HG02623 (cell line): ENCODE data around the gene ZNF491.
"Not testable (repeated sequence)": the region's sequence is repeated elsewhere in the genome, so short reads cannot be mapped to it uniquely, and the experiment has no call there.

Source experiments
- ATAC-seq: cut with Tn5 transposase; IDR thresholded peaks from one replicate; pipeline ENCODE4 v1.9.1; 2021; ENCODE audit warnings: moderate library complexity; ENCODE audit not compliant: unreplicated experiment

Gene ZNF491

DNA sequence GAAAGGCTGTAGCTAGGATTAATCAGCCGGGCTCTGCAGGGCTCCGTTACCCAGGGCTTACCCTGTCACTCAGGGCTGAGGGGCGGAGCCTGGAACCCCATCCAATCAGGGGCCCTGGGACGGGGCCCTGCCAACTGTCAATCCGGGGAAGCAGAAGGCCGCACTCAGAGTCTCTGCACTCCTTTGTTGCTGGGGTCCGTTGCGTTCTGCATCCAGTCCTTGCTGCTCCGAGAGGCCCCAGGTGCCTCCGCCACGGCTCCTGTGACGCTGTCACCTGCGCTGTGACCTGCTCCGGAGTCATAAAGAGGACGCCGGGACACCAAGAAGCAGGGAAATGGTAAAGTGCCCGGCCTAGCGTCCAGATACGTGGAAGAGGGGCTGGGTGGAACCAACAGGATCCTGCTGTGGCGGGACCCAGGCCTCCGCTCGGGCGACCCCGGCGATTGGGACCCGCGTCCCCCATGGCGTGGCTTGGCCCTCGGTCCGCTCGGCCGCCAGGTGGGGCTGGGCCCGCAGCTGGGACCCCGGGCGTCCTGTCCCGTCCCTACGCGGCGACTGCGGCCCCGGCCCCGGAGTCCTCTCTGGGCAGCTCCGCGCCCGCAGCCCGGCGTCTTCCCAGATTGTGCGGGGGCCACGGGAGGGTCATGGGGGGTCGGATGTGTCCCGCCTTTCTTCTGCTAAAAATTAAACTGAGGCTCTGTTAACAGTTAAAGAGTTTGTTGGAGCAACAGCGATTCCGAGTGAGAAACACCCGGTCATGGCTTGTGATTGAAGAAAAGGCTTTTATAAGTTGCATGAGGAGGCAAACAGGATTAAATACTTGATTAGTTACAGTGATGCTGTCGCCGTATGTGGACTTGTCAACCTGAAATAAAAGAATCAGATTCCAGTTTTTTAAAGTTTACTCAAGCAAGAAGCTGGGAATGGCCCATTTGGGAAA, at the start of gene ZNF491:
Gene ZNF491, plus strand, starts transcription at position 133 of the 940 bp plus-strand sequence. CDS start 7,431 bp downstream, outside the sequence.
- ATAC-seq, result peak; percentile 92

DNA sequence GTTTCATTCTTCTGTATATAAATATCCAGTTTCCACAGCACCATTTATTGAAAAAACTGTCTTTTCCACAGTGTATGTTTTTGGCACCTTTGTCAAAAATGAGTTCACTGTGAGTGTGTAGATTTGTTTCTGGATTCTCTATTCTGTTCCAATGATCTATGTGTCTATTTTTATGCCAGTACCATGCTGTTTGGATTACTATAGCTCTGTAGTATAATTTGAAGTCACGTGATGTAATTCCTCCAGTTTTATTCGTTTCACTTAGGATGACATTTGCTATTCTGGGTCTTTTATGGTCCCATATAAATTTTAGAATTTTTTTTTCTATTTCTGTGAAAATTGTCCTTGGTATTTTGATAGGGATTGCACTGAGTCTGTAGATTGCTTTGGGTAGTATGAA, 48.6 kb upstream of the ZNF491 start:
- no peak for ATAC-seq

DNA sequence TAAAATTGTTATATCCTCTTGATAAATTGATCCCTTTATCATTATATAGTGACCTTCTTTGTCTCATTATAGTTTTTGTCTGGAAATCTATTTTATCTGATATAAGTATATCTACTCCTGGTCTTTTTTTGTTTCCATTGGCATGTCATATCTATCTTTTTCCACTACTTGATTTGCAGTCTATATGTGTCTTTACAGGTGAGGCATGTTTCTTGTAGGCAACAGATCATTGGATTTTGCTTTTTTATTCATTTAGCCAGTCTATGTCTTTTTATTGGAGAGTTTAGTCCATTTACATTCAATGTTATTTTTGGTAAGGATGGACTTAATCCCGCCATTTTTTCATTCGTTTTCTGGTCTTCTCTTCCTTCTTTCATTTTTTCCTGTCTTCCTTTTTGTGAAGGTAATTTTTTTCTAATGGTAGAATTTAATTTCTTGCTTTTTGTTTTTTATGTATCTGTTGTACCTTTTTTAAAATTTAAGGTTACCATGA, 46.0 kb upstream of the ZNF491 start:
- ATAC-seq, result no peak

DNA sequence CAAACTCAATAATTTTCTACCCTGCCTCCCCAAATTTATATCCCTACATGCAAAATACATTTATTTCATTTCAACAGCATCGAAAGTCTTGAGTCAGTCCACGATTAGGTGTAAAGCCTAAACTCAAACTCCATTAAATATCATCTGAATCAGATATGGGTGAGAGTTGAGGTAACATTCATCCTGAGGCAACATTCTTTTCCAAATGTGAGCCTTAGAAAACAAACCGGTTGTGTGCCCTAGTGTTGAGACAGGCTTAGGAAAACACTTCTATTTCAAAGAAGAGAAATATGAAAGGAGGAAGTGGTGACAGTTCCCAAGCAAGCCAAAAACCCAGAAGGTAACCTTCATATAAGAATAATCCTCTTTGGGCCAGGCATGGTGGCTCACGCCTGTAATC, 43.7 kb upstream of the ZNF491 start:
- ATAC-seq, result no peak

DNA sequence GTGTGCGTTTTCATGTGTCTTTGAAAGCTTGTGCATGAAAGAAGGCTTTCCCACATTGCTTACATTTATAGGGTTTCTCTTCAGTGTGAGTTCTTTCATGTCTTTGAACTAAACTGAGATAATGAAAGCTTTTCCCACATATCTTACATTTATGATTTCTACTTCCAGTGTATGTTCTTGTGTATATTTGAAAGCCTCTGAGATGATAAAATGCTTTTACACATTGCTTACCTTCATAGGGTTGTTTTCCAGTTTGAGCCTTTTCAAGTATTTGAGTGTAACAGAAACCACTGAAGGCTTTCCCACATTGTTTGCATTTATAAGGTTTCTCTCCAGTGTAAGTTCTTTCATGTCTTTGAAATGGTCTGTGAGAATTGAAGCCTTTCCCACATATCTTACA, 41.4 kb upstream of the ZNF491 start:
- ATAC-seq, result no peak

DNA sequence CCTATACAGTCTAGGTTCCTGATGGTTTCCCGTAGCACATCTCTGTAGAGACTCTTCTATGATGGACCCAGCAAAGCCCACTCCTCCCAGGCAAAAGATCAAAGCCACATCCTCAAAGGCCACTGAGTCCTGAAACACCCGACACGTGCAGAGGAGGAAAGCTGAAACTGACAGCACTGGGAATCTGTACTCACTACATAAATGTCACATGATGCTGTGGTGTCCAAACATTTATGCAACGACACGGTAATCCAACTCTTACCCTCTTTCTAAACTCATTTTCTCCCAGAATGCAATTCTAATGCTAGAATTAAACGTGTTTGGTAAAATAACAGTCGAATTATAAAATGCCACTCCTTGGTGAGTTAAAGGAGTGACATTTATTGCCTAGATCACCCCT, 38.5 kb upstream of the ZNF491 start:
- no peak for ATAC-seq

DNA sequence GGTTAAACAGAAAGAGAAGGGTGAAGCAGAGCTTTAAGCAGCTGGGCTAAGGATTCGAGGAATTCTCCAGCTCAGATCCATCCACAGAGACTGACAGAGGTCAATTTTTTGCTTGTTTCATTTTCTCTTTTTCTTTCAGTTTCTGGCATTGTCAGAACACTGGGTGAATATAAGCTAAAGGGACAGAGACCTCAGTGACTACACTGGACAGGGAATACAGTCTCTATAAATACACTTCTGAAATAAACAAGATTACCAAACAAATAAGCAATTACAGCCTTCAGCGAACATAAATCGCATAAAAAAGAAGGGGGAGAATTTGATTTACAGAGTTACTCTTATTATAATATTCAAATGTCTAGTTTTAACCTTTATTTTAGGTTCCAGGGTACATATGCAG, 35.2 kb upstream of the ZNF491 start:
- no peak for ATAC-seq

DNA sequence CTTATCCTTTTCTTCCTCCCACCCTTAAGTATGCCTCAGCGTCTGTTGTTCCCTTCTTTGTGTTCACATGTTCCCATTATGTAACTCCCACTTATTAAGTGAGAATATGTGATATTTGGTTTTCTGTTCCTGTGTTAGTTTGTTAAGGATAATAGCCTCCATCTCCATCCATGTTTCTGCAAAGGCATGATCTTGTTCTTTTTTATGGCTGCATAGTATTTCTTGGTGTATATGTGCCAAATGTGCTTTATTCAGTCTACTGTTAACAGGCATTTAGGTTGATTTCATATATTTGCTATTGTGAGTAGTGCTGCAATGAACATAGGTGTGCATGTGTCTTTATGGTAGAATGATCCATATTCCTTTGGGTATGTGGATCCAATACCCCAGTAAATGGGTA, 34.7 kb upstream of the ZNF491 start:
- no peak for ATAC-seq

DNA sequence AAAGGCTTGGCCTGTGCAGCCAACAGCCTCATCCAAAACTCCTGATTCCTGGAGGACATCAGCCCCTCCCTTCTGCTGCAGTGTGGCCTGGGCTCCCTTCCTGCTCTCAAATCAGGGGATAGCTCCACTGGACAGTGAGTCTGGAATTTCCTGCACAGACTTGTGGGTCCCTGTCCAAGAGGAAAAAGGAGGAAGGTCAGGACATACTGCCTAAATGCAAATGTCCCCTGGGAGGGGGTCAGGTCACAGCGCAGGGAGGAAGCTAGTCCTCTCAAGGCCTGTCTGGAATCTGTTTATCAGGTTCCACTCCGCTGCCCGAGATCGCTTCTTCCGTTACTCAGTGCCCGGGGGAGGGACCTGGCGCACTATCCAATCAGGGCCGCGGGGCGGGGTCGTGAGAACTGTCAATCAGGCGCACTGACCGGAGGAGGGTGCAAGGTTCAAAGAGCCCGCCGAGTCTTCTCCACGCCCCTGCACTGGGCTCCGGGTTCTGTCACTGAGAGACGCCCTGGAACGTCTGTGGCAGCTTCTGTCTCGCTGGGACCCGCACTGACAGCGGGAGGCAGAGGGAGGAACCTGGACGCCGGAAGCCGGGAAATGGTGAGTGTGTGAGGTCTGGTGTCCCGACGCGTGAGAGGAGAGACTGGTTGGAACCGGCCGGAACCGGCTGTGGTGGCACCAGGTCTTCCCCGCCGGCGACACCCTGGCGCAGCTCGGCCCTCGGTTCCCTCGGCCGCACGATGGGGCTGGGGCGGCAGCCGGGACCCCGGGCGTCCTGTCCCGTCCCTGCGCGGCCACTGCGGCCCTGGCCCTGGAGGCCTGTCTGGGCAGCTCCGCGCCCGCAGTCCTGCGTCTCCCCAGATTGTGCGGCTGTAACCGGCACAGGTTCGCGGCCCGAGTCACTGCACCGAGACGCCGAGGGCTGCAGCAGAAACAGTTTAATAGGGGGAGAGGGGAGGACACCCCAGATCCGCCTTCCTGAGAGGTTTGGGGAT, 31.4 kb upstream of the ZNF491 start, which contains the start of gene ZNF441:
Gene ZNF441, plus strand, starts transcription at position 404 of the 995 bp plus-strand sequence. Its CDS starts 194 bp downstream, at position 598.
- peak; percentile 91 for ATAC-seq

DNA sequence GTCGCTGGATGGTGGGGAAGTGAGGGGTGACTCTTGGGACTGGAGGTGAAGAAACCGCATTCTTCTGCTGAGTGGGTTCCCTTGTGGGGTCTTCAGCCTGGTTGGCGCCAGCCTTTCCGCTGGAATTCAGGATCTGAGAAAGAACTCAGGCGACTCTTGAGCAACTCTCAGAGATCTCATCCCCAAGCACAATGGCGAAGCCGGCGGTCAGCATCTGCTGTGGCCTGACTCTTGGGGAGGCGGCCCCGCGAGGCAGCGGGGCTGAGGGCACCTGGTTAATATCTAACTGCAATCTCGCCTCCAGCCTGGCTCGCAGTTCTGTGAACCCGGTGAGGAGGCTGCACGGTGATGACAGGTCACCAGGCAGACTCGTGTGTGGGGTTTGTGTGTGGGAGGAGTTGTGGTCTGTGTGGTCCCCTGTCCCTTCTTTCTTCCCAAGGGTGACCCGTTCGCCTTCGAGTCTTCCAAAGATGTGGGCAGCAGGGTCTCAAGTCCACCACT, 30.6 kb upstream of the ZNF491 start:
- no peak for ATAC-seq

DNA sequence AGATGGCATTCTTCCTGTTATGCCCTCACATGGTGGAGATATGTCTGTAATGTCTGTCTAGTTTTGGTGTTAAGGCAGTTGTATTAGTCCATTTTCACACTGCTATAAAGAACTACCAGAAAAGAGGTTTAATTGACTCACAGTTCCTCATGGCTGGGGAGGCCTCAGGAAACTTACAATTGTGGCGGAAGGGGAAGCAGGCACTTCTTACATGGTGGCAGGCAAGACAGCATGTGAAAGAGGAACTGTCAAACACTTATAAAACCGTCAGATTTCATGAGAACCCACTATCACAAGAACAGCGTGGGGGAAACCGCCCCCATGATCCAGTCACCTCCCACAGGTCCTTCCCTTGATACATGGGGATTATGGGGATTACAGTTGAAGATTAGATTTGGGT, 28.3 kb upstream of the ZNF491 start:
- no peak for ATAC-seq

DNA sequence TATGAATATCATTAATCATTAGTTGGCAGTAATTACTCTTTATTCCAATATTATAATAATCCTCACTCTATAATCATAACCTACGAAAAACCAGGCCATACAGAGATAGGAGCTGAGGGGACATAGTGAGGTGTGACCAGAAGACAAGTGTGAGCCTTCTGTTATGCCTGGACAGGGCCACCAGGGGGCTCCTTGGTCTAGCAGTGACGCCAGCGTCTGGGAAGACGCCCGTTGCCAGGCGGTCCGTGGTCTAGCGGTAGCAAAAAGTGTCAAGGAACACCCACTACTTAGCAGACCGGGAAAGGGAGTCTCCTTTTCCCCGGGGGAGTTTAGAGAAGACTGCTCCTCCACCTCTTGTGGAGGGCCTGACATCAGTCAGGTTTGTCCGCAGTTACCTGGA, 26.8 kb upstream of the ZNF491 start:
- ATAC-seq, result not testable (repeated sequence)

DNA sequence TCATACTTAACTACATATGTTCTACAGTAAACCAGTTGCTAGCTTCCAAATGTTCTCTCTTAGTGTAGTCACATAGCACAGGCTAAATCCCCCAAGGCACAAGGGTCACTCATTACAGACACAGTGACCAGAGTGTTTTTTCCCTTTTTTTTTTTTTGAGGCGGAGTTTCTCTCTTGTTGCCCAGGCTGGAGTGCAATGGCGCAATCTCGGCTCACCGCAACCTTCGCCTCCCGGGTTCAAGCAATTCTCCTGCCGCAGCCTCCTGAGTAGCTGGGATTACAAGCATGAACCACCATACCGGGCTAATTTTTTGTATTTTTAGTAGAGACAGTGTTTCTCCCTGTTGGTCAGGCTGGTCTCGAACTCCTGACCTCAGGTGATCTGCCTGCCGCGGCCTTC, 21.7 kb upstream of the ZNF491 start:
- not testable (repeated sequence) for ATAC-seq

DNA sequence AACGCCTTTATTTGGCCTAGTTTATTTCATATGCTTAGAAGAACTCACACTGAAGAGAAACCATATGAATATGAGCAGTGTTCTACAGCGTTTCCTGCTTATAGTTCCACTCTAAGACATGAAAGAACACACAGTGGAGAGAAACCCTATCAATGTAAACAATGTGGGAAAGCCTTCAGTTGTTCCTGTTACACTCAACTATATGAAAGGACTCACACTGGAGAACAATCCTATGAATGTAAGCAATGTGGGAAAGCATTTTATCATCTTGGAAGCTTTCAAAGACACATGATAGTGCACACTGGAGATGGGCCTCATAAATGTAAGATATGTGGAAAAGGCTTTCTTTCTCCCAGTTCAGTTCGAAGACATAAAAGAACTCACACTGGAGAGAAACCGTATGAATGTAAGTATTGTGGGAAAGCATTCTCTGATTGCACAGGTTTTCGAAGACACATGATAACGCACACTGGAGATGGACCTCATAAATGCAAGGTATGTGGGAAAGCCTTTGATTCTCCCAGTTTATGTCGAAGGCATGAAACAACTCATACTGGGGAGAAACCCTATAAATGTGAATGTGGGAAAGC, 17.8 kb upstream of the ZNF491 start:
- no peak for ATAC-seq

DNA sequence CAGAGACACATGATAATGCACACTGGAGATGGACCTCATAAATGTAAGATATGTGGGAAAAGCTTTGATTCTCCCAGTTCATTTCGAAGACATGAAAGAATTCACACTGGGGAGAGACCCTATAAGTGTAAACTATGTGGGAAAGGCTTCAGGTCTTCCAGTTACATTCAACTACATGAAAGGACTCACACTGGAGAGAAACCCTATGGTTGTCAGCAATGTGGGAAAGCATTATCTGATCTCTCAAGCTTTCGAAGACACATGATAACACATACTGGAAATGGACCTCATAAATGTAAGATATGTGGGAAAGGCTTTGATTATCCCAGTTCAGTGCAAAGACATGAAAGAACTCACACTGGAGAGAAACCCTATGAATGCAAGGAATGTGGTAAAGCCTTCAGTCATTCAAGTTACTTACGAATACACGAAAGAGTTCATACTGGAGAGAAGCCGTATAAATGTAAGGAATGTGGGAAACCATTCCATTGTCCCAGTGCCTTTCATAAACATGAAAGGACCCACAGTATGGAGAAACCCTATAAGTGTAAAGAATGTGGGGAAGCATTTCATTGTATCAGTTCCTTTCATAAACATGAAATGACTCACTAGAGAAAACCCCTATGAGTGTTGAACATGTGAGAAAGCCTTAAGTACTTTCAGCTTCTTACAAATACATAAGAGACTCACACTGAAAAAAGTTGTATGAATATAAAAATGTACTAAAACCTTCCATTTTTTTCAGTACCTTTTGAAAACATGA, 16.8 kb upstream of the ZNF491 start:
- ATAC-seq, result no peak

DNA sequence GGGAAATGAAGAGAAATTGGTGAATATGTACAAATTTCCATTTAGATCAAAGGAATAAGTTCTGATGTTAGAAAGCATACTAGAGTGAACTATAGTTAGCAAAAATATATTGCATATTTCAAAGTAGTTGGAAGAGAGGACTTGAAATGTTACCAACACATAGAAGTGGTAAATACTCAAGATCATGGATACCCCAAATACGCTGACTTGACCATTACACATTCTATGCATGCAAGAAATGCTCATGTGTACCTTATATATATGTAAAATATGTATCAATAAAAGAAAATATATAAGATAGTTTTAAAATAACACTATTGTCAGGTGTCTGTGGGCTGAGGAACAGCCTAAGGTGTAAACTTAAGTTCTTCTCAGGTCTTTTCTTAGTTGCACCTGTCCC, 14.6 kb upstream of the ZNF491 start:
- ATAC-seq, result no peak

DNA sequence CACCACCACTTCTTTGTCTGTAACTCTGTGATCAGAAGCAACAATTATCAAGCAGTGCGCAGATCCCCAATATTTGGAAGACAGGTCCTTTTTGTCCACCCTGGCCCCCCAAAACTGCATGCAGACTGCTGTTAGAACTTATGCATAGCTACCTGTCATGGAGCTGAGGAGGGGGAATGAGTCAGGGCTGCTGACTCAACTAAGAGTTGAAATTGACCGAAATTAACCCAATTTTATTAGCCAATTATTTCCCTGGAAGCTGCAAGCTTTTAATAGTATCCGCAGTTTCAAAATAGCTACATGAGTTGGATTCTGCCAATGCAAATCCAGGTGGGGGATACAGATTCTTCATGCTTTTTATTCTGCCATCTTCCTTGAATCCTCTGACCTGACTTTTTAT, 14.0 kb upstream of the ZNF491 start:
- ATAC-seq, result no peak

DNA sequence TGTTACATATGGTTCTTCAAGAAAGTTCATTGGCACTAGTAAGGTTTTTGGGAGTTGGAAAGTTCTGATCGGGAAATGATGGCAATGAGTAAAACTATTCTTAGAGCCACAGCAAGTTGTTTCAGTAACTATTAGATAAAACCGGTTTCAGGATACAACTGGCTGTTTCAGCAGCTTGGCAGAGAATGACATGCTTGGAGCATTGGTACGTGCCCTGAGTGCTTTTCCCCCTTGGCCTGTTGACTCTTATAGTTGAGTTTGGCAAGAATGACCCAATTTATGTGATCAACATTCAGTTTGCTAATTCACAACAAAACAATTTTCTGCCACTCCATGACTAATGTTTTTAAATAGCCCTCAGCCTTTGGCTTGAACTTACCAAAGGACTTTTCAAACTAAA, 10.8 kb upstream of the ZNF491 start:
- ATAC-seq, result no peak

DNA sequence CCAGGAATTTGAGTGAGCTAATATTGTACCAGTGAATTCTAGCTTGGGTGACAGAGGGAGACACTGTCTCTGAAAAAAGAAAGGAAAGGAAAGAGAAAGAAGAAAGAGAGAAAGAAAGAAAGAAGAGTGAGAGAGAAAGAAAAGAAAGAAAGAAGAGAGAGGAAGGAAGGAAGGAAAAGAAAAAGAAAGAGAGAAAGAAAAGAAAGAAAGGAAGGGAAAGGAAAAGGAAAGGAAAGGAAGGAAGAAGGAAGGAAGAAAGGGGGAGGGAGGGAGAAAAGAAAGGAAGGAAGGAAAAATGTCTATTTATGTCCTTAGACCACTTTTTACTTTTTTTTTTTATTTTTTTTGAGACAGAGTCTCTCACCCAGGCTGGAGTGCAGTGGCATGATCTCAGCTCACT, 5.4 kb upstream of the ZNF491 start:
- no peak for ATAC-seq

DNA sequence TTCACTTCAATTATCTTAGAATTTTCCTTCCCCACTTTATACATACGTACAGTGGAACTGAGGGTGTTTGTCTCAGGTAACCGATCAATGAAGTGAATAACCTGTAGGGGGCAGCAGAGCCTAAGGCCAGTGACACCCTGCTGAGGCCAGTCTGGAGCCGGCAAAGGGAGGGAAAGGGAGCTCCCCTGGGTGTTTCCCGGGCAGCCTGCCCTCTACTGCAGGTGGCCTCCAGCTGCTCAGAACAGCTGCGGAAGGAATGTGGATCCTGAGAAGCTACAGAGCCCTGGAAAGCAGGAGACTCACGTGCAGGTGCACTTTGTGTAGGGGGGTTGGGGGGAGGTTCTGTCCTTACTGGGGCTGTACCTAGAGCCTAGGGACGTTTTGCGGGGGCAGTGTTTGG, 832 bp upstream of the ZNF491 start:
- ATAC-seq, result no peak
